Smooth muscle cell (in vitro differentiated cells): Measurements from ENCODE around the gene ESPN. TPM values are rescaled to one million over a fixed set of nuclear protein-coding genes. Genes with fewer than 3 reads are reported as not detected.

Experiments
- DNase-seq: peaks from one replicate; lab custom pipeline; 2025; ENCODE audit not compliant: unreplicated experiment; lab: John Stamatoyannopoulos, UW
- H2AFZ ChIP-seq: fragments of 200-600 bp; sonication (generic); 2 replicates; pipeline ENCODE4 v1.6.0; 2016; ENCODE audit warnings: antibody characterized with exemption, low read depth, mild to moderate bottlenecking
- H3F3A ChIP-seq: fragments of 200-600 bp; sonication (generic); 2 replicates; pipeline ENCODE4 v1.6.0; 2017; ENCODE audit warnings: antibody characterized with exemption, low read depth
- H3K27ac ChIP-seq: fragments of 200-600 bp; sonication (generic); 2 replicates; pipeline ENCODE4 v1.5.1; 2016; ENCODE audit warnings: low read depth, mild to moderate bottlenecking
- H3K27me3 ChIP-seq: fragments of 200-600 bp; sonication (generic); 2 replicates; pipeline ENCODE4 v1.6.1; 2016; ENCODE audit warnings: low read depth, mild to moderate bottlenecking
- H3K36me3 ChIP-seq: fragments of 200-600 bp; sonication (generic); 2 replicates; pipeline ENCODE4 v1.5.1; 2016; ENCODE audit warnings: low read depth
- H3K4me1 ChIP-seq: fragments of 200-600 bp; sonication (generic); 2 replicates; pipeline ENCODE4 v1.5.1; 2016; ENCODE audit warnings: low read depth
- H3K4me2 ChIP-seq: fragments of 200-600 bp; sonication (generic); 2 replicates; pipeline ENCODE4 v1.6.0; 2016; ENCODE audit warnings: mild to moderate bottlenecking
- H3K4me3 ChIP-seq: fragments of 200-600 bp; sonication (generic); 2 replicates; pipeline ENCODE4 v1.5.1; 2016; ENCODE audit warnings: mild to moderate bottlenecking
- H3K79me2 ChIP-seq: fragments of 200-600 bp; sonication (generic); 2 replicates; pipeline ENCODE4 v1.6.0; 2016; ENCODE audit warnings: low read depth, mild to moderate bottlenecking
- H3K9ac ChIP-seq: fragments of 200-600 bp; sonication (generic); 2 replicates; pipeline ENCODE4 v1.6.0; 2016; ENCODE audit warnings: low read depth
- H3K9me3 ChIP-seq: fragments of 200-600 bp; sonication (generic); replicated peaks from 2 replicates; pipeline ENCODE4 v1.5.1; 2016; ENCODE audit warnings: low read depth
- H4K20me1 ChIP-seq: fragments of 200-600 bp; sonication (generic); 2 replicates; pipeline ENCODE4 v1.6.0; 2016; ENCODE audit warnings: low read depth
- CTCF ChIP-seq: fragments of 200-600 bp; sonication (generic); IDR thresholded peaks from 2 replicates; pipeline ENCODE4 v1.5.1; 2017; ENCODE audit warnings: borderline replicate concordance, mild to moderate bottlenecking, antibody characterized with exemption; ENCODE audit not compliant: insufficient read depth, poor library complexity, severe bottlenecking
- WGBS: methylation state at CpG from one replicate; pipeline ENCODE4 v1.1.7; 2016; ENCODE audit warnings: low lambda C conversion rate; 5-methylcytosine and 5-hydroxymethylcytosine counted together
- polyA plus RNA-seq: library from polyadenylated mRNA; unstranded; fragments of >200 nt; fragmentation: Nextera tagmentation; extraction: Ambion mirVana; gene quantifications from 2 replicates; pipeline ENCODE4 v1.2.1, GENCODE V29; 2016
- total RNA-seq: library from RNA; depleted of rRNA; stranded (reverse); fragments of >200 nt; gene quantifications from 2 replicates; pipeline ENCODE4 v1.2.3, GENCODE V29; 2014

Gene ESPN
- total and polyA plus RNA-seq, 2 experiments from 2014 or later = 1.1 TPM; not detected in 1

DNA sequence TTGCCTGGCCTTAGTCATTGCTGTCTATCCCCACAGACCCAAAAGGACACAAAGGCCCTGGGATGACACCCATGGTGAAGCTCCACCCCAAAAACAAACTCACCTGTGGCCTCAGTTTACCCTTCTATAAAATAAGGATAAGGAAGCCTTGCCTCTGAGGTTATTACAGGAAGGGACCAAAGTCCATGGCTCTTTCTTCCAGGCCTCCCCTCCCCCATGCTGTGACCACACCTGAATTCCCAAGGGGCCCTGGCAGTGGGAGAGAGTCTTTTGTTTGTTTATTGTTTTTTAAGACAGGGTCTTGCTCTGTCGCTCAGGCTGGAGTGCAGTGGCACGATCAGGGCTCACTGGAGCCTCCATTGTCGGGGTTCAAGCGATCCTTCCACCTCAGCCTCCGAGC lies 51.9 kb downstream of the ESPN start:
- DNase-seq = no peak
- TF ChIP-seq CTCF = no peak
- no peak overlapping the region for H3K4me2 ChIP-seq
- H3K27ac ChIP-seq = no peak overlapping the region
- 91% methylated on average over 5 of the region's 5 CpGs for WGBS
- no peaks in the 10 kb centered on the region for H3F3A ChIP-seq
- H4K20me1 ChIP-seq = peaks cover 69% of the 10 kb centered on the region
- H3K36me3 ChIP-seq = no peaks in the 10 kb centered on the region
- H3K9me3 ChIP-seq = no peaks in the 10 kb centered on the region
- H3K79me2 ChIP-seq = no peaks in the 10 kb centered on the region
- no peak overlapping the region for H3K4me3 ChIP-seq
- H3K27me3 ChIP-seq = no peaks in the 10 kb centered on the region
- H3K4me1 ChIP-seq = no peaks in the 10 kb centered on the region
- no peak overlapping the region for H3K9ac ChIP-seq
- H2AFZ ChIP-seq = no peak overlapping the region

- H3K4me2 ChIP-seq = no peak overlapping the region
- no peaks in the 10 kb centered on the region for H3K36me3 ChIP-seq
- H3K27ac ChIP-seq = no peak overlapping the region
Measured at GRCh38 chr1:6477039-6477820, 52.7 kb downstream of the ESPN start.

GRCh38 chr1:6481820-6482219 lies 57.2 kb downstream of the ESPN start:
- DNase-seq = no peak
- no peak overlapping the region for H3K9ac ChIP-seq
- no peaks in the 10 kb centered on the region for H3K9me3 ChIP-seq
- H3K27ac ChIP-seq = no peak overlapping the region
- peaks cover 58% of the 10 kb centered on the region for H4K20me1 ChIP-seq
- H3K4me1 ChIP-seq = peaks cover 11% of the 10 kb centered on the region
- TF ChIP-seq CTCF = no peak
- no peaks in the 10 kb centered on the region for H3K36me3 ChIP-seq
- peaks cover 2% of the 10 kb centered on the region for H3K79me2 ChIP-seq
- H3K4me3 ChIP-seq = no peak overlapping the region
- no peak overlapping the region for H2AFZ ChIP-seq
- H3F3A ChIP-seq = no peaks in the 10 kb centered on the region
- 92% methylated on average over 5 of the region's 5 CpGs for WGBS
- peaks cover 10% of the 10 kb centered on the region for H3K27me3 ChIP-seq
- H3K4me2 ChIP-seq = no peak overlapping the region

More at GRCh38 chr1:6477039-6477820, 52.7 kb downstream of the ESPN start:
- no peaks in the 10 kb centered on the region for H3K4me1 ChIP-seq
- H3K4me3 ChIP-seq = no peak overlapping the region
- H3K79me2 ChIP-seq = no peaks in the 10 kb centered on the region
- H4K20me1 ChIP-seq = peaks cover 68% of the 10 kb centered on the region
- no peak overlapping the region for H3K9ac ChIP-seq
- no peaks in the 10 kb centered on the region for H3K9me3 ChIP-seq
- 92% methylated on average over 24 of the region's 24 CpGs for WGBS
- TF ChIP-seq CTCF = no peak
- DNase-seq = no peak
- no peaks in the 10 kb centered on the region for H3K27me3 ChIP-seq
- H3F3A ChIP-seq = no peaks in the 10 kb centered on the region
- no peak overlapping the region for H2AFZ ChIP-seq
